Left lung (tissue), 10 donors: Measurements from ENCODE around the gene RNASE11. TPM values are rescaled to one million over a fixed set of nuclear protein-coding genes. Genes with fewer than 3 reads are reported as not detected.

Experiments
- ATAC-seq: fragments of 200-7000 bp; cut with Tn5 transposase; one replicate; pipeline ENCODE4 v1.9.1; 2020; ENCODE audit warnings: moderate library complexity
- DNase-seq, 4 donors: peaks; one replicate each; pipeline ENCODE4 v3.0.0-alpha.2; 2013 to 2020
- H3K27ac ChIP-seq, 2 donors: fragments of 200-600 bp; sonication (generic) in 1 of 2; one replicate each; pipeline versions ENCODE4 v1.5.0 to v1.8.0; 2020 to 2021
- H3K27me3 ChIP-seq, 2 donors: fragments of 200-600 bp; sonication (generic) in 1 of 2; one replicate each; pipeline versions ENCODE4 v1.5.0 to v1.8.0; 2020 to 2021
- H3K36me3 ChIP-seq, 2 donors: fragments of 200-600 bp; sonication (generic) in 1 of 2; one replicate each; pipeline versions ENCODE4 v1.5.0 to v1.8.0; 2020 to 2021
- H3K4me1 ChIP-seq, 2 donors: fragments of 200-600 bp; one replicate each; pipeline ENCODE4 v1.8.0; 2021
- H3K4me3 ChIP-seq, 2 donors: fragments of 200-600 bp; sonication (generic) in 1 of 2; one replicate each; pipeline versions ENCODE4 v1.5.0 to v1.8.0; 2020 to 2021; ENCODE audit warnings: mild to moderate bottlenecking in 1 of 2
- H3K9me3 ChIP-seq, 2 donors: fragments of 200-600 bp; sonication (generic) in 1 of 2; one replicate each; pipeline versions ENCODE4 v1.5.0 to v1.8.0; 2020 to 2021
- CTCF ChIP-seq, 2 donors: fragments of 200-600 bp; sonication (generic) in 1 of 2; IDR thresholded peaks; one replicate each; pipeline versions ENCODE4 v1.5.0 to v1.8.0; 2021; ENCODE audit warnings: antibody characterized with exemption in 2 of 2
- intact Hi-C, 2 donors: fragments of 100-400 bp; cut with DNase I; formaldehyde crosslinking; loops; one replicate each; pipeline versions ENCODE4 v1.11.2 to v1.14.2; 2022
- polyA plus RNA-seq, 6 donors: library from polyadenylated mRNA; unstranded; fragments of 120-200 nt; gene quantifications; one replicate each; pipeline ENCODE4 v1.2.1, GENCODE V29; 2013; ENCODE audit not compliant: insufficient read length in 6 of 6
- total RNA-seq, 2 donors: library from RNA; stranded (reverse); fragmentation: NEBNext Ultra II Directional; extraction: Animal tissue kit (Norgen Biotek cat#: 25700); gene quantifications; one replicate each; pipeline ENCODE4 v1.2.1, GENCODE V29; 2021
- donor health status: DM: no; HTN: yes; CAD: no.
- donor health status: DM: no; HTN: no; CAD: no.

Gene RNASE11
- total and polyA plus RNA-seq, 8 donors = not detected

DNA sequence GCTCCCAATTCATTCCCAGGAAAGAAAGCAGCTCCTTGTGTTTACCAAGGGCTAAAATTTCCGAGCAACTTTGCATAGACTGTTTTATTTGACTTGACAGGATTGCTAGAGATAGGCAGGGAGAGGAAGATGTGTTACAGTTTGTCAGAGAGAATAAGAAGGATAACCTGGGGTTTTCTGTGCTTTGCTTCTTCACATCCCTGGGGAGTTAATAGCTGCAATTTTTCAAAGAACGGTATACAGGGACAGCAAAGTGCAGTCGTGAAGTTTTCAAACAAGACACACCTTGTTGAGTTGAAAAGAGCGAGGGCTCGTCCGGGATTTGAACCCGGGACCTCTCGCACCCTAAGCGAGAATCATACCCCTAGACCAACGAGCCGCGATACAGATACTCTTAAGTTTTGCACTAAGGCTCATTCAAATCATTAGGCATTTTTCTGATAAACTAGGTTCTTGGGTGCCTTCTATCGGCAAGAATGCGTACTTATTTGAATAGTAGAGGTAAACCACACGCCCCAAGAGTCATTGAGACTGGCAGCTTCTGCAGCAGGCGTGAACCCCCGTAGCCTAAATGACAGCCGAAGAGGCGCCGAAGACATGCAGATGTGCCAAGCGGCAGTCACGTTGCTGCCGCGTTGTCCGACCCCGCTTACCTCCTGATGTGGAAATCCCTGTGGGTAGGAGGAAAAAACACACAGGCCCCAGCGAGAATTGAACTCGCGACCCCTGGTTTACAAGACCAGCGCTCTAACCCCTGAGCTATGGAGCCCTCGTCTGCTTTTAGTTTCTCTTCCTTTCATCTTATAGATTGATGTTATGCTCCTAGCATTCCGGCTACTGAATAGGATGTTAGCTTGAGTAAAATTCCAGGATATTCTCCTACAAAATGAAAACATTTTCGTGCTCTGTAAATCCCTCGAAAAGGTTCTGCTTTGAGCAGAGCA, 25.6 kb upstream of the RNASE11 start:
- Histone ChIP-seq H3K4me3 (peak overlapping the region; percentile 33 to 41), H3K36me3 (no peaks in the 10 kb centered on the region), H3K27ac (peak overlapping the region; percentile 69 to 85), H3K4me1 (peaks cover 3 to 52% of the 10 kb centered on the region in 2 donors), H3K27me3 (no peaks in the 10 kb centered on the region), H3K9me3 (no peaks in the 10 kb centered on the region)
- intact Hi-C loops = loop anchor here (5.0 kb wide), 2 partner anchors 69 to 74 kb away; partner anchors contain the start of genes ANG (in 1 of the 2) and RNASE4 (in 1 of the 2)
- peak; percentile 85 for ATAC-seq
- DNase-seq = peak; percentile 83 to 96 (median 92)
- peak; percentile 48 to 56 for TF ChIP-seq CTCF (IDR thresholded peaks at IDR 0.05)

DNA sequence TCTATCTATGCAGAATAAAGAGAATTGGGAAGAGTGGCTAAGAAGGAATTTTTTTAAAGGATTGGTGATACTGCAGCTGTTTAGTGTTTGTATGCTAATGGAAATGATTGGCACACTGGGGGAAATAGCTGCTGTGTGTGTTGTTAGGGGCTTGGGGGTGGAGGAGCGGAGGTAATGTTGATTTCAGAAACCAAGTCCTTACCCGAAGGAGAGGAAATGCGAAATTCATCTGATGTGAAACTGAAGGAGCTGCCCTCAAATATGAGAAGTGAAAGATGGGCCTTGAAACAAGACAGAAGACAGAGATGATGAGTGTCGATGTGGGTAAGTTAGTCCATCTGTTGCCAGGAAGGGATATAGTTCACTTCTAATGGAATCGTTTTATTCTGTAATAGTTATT, 24.6 kb upstream of the RNASE11 start:
- ATAC-seq (no peak), DNase-seq (no peak)
- no peak overlapping the region for H3K27ac ChIP-seq
- H3K36me3 ChIP-seq = no peaks in the 10 kb centered on the region
- peaks cover 3 to 43% of the 10 kb centered on the region in 2 donors for H3K4me1 ChIP-seq
- no peak for TF ChIP-seq CTCF (IDR thresholded peaks at IDR 0.05)
- H3K4me3 ChIP-seq = no peak overlapping the region
- no peaks in the 10 kb centered on the region for H3K27me3 ChIP-seq
- H3K9me3 ChIP-seq = no peaks in the 10 kb centered on the region
- intact Hi-C loops = loop anchor here (5.0 kb wide), 2 partner anchors 70 to 75 kb away; partner anchors contain the start of genes ANG (in 1 of the 2) and RNASE4 (in 1 of the 2)

DNA sequence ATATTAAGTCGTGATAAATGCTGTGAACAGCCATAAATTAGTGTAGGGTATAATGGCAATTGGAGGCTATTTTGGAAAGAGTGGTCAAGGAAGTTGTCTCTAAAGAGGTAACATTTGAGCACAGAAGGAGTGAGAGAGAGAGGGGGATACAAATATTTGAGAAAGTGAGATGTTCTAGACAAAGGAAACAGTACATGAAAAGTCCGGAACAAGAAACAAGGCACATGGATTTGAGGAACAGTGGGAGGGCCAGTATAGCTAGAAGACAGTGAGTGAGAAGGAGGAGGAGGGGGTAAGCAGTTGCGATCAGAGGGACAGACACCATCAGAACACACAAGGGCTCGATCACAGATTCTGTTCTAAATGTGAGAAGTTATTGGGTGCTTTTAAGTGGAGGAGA, 23.5 kb upstream of the RNASE11 start:
- no peaks in the 10 kb centered on the region for H3K27me3 ChIP-seq
- no peak overlapping the region for H3K4me3 ChIP-seq
- DNase-seq (no peak), ATAC-seq (no peak)
- no peak for TF ChIP-seq CTCF (IDR thresholded peaks at IDR 0.05)
- no peaks in the 10 kb centered on the region for H3K36me3 ChIP-seq
- H3K4me1 ChIP-seq = peaks cover 3 to 43% of the 10 kb centered on the region in 2 donors
- no peak overlapping the region for H3K27ac ChIP-seq
- intact Hi-C loops = loop anchor here (5.0 kb wide), 2 partner anchors 71 to 76 kb away; partner anchors contain the start of genes ANG (in 1 of the 2) and RNASE4 (in 1 of the 2)
- H3K9me3 ChIP-seq = no peaks in the 10 kb centered on the region

DNA sequence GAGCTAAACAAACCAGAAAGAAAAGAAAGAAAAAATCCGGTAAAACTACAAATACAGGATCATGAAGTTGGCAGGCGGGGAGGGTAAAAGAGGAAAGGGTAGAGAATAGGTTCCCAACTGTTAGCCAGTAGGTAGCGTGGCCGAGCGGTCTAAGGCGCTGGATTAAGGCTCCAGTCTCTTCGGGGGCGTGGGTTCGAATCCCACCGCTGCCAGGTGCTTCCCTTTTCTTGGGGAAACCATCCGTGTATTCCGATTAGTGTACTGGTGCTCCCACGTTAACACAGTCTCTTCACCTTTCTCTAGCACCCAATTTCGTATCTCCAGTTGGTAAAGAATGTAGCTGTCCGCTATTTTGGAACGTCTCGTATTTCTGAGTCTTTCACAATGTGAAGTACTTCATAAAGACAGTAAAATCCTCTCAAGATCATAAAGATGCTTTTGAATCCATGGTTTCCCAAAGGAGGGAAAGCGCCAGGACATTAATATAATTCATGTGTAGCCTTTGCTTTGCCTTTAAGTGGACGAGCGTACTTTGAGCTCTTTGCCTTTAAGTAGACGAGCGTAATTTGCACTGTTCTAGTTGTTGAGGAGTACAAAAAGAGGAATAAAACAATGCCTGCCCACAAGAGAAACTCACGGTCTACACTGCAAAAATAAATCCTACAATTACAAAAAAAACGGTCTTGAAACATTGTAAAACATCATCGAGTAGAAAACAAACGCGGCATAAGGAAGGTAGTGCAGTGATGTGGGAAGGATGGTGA, 22.4 kb upstream of the RNASE11 start:
- DNase-seq (peak; percentile 63 to 86 (median 80)), ATAC-seq (peak; percentile 62)
- H3K4me3 ChIP-seq = peak overlapping the region; percentile 75 to 82
- H3K27ac ChIP-seq = peak overlapping the region; percentile 57 to 76
- H3K9me3 ChIP-seq = no peaks in the 10 kb centered on the region
- H3K27me3 ChIP-seq = no peaks in the 10 kb centered on the region
- TF ChIP-seq CTCF (IDR thresholded peaks at IDR 0.05) = no peak
- H3K36me3 ChIP-seq = no peaks in the 10 kb centered on the region
- H3K4me1 ChIP-seq = peaks cover 3 to 43% of the 10 kb centered on the region in 2 donors
- intact Hi-C loops = loop anchor here (5.0 kb wide), 2 partner anchors 72 to 77 kb away; partner anchors contain the start of genes ANG (in 1 of the 2) and RNASE4 (in 1 of the 2)
